ENCODE data around the gene PAGE1.
"Not testable (repeated sequence)": the region's sequence is repeated elsewhere in the genome, so short reads cannot be mapped to it uniquely, and the experiment has no call there.

PAGE1 gene, protein sequence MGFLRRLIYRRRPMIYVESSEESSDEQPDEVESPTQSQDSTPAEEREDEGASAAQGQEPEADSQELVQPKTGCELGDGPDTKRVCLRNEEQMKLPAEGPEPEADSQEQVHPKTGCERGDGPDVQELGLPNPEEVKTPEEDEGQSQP

DNA sequence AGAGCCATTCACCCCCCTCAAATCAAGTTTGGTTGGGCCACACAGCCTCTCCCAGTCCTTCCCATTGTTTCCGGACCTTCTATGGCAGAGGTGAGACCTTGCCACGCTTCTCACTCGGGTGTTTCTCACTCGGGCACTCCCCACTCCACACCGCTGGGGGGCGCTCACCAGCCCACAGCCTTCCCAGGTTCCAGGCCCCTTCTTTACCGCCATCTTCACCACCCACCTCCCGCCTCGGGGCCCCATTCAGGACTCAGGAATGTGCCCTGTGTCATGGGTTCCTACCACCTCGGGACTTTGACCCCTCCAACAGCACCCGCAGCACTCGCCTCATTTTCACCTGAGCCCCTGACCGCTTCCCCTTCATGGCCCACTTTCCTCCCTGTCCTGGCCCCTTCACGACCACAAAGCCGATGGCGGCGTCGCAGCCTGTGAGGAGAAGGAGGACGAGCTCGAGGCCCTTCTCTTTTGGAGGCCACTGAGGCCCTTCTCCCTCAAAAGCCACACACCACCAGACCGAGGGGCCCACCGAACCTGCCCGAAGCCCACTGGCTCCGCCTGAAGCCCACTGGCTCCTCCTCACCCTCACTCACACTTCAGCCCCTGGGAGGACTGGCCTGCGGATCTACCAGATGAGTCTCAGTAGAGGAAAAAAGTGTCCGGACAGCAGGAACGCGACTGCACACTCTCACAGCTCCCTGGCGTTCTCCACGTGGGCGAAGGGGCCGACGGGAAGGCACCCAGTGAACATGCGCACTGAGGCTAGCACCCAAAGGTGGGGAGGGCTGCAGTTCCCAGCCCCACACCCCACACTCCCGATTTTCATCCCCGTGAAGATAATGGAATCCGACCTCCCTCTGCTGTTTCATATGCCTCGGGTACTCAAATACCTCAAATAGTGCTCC is at the start of gene PAGE1:
Gene PAGE1, minus strand, starts transcription at position 709 of the 905 bp plus-strand sequence. CDS start 1,214 bp downstream, outside the sequence.
- no peak for DNase-seq

DNA sequence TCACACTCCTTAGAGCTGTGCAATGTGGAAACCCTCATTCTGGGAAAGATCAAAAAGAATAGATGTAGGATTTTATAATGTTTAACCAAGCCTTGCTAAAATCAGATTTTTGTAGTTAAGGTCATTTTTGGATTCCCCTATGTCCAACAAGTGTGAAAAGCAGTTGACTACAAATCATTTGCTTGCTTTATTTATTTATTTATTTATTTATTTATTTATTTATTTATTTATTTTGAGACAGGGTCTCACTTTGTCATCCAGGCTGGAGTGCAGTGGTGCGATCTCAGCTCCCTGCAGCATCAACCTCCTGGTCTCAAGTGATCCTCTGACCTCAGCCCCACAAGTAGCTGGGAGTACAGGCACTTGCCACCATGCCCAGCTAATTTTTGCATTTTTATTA is 45.7 kb upstream of the PAGE1 start:
- DNase-seq: not testable (repeated sequence)

- no peak for DNase-seq
These were observed 32.1 kb upstream of the PAGE1 start for GRCh38 chrX:49727847-49728246.

GRCh38 chrX:49726966-49727365 is 31.2 kb upstream of the PAGE1 start:
- no peak for DNase-seq

GRCh38 chrX:49725923-49726904 is 30.4 kb upstream of the PAGE1 start:
- no peak for DNase-seq

DNA sequence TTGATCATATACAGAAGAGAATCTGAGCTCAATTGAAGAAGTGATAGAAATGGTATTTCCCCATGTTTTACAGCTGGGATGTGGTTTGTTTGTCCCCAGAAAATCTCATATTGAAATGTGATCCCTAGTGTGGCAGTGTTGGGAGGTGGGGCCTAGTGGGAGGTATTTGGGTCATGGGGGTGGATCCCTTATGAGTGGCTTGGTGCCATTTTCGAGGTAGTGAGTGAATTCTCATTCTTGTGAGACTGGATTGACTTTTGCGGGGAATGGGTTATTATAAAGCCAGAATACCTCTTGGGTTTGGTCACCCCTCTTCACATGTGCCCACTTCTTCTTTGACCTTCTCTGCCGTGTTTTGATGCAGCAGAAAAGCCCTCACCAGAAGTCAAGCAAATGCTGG is 29.6 kb upstream of the PAGE1 start:
- no peak for DNase-seq

- not testable (repeated sequence) for DNase-seq
These were observed 24.3 kb upstream of the PAGE1 start for GRCh38 chrX:49720106-49720505.

DNA sequence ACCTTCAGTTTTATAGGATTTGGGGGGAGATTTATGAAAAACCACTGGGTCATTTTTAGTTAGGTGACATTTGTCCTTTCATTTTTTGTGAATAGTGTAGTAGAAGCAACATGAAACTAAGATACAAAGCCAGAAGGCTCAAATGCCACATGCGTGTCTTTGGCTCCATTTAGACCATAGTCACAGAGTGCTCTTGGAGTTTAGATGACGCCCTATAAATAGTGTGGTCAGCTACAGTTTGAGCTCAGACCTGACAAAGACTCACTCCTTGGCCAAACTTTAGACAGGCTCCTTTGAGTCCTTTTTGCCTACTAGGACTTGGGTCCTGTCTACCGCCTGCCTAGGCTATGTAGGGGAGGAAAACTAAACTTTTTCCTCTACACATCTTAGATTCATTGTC is 16.8 kb upstream of the PAGE1 start:
- DNase-seq: no peak

DNA sequence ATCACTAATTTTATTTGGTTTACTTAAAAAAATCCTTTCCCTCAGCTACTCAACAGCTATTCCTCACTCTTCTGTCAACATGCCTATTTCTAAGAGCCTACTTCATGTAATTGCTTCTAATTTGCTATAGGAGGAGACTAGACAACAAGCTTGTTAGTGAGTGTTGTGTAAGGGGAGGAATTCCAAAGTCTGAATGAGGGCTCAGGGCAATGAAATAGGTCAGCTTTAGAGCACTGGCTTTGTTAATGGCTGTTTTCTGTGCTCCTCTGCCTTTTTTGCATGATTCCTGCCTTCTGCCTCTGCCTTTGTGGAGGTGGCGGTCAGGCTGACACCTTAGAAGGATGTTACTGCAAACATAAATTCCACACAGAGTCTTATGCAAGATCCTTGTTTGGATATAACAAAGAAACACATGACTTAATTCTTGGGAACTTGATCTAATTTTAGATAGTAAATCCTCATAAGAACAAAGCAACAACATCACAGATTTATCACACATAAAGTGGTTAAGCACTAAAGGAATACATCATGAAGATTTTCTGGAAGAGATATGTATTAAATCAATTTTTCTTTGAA is 15.0 kb upstream of the PAGE1 start:
- no peak for DNase-seq

GRCh38 chrX:49704691-49705404 is 9.1 kb upstream of the PAGE1 start:
- DNase-seq: no peak

DNA sequence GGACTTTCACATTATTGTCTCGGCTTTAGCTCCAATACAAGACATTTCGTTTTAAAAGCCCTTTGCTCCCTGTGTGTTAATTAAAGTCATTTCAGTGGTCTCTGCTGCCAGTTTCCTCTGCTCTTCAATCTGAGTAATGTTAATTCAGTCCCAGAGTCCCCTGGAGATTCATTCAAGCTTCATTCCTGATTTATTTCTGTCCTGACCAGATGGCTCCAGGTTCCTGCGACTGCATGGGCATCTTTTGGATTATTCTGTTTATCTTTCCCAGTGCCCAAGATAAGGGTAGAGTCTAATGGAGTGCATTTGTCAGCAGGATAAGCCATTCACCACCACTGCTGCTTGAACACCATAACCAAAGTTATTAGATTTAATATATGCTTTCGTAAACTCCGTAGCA is 6.1 kb upstream of the PAGE1 start:
- no peak for DNase-seq

GRCh38 chrX:49701323-49701722 is 5.5 kb upstream of the PAGE1 start:
- DNase-seq: no peak

- DNase-seq: no peak
These were observed 20.6 kb downstream of the PAGE1 start for GRCh38 chrX:49675075-49675719.

DNA sequence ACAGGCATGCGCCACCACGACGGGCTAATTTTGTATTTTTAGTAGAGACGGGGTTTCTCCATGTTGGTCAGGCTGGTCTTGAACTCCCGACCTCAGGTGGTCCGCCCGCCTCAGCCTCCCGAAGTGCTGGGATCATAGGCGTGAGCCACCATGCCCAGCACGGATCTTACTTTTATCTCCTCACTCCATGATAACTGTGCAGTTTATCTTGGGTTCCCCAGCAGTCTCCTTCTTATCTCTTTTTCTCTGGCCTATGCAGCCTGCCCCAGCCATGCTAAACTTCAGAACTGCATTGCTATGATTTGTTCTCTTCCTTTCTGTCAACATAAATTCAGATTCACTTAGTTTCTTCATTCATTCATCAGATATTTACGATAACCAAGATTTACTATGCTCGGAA is 22.4 kb downstream of the PAGE1 start:
- DNase-seq: no peak

GRCh38 chrX:49664824-49665223 is 31.0 kb downstream of the PAGE1 start:
- DNase-seq: no peak

GRCh38 chrX:49661881-49662280 is 33.9 kb downstream of the PAGE1 start:
- DNase-seq: no peak

- no peak for DNase-seq
These were observed 36.0 kb downstream of the PAGE1 start for GRCh38 chrX:49659771-49660170.

DNA sequence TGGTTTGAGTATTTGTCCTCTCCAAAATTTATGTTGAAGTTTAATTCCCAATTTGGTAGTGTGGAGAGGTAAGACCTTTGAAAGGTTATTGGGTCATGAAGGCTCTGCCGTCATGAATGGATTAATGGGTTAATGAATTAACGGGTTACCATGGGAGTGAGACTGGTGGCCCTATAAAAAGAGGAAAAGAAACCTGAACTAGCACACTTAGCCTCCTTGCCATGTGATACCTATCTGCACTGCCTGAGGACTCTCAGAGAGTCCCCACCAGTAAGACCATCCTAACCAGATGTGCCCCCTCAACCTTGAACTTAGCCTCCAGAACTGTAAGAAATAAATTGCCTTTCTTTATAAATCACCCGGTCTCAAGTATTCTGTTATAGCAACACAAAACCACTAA is 39.3 kb downstream of the PAGE1 start:
- no peak for DNase-seq

DNA sequence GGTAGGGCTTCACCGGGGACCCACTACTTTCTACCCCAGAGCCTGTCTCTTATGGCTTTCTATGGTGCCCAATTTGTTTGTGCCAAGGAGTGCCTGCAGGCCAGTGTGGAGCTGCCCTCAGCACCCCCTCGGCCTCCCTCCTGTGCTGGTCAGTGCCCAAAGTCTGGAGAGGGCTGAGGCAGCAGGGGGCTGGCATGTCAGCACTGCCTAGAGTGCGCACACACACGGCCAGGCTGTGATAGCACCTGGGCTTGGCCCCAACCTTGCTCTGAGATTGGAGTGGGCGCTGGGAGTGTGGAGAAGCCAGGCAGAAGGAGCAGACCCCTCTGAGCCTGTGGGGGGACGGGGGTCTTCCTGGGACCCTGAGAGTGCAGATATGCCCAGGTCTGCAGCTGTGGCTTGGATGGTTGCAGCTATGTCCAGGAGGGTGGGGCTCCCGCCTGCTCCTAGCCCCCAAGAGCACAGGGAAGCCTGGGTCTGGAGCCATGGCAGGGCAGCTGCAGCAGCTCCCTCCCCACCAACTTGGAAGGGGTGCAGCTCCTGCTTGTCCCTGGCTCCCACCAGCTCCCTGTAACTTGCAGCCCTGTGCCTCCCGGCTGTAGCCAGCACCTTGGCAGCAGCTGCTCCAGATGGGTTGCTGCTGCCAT is 50.7 kb downstream of the PAGE1 start:
- no peak for DNase-seq
